ENCODE data around the gene PDXP. TPM values are rescaled to one million over a fixed set of nuclear protein-coding genes. Genes with fewer than 3 reads are reported as not detected.

Gene PDXP
- total RNA-seq, 1 donor from 2014 or later: 22.4 TPM

GRCh38 chr22:37641561-37641949, 17.0 kb upstream of the PDXP start:
- Mint-ChIP-seq H3K4me3 (ENCODE audit: unreplicated experiment) (no peak overlapping the region), H3K9me3 (ENCODE audit: unreplicated experiment) (no peaks in the 10 kb centered on the region), H3K27ac (ENCODE audit: unreplicated experiment) (no peak overlapping the region), H3K36me3 (ENCODE audit: low read depth, unreplicated experiment) (peaks cover 4% of the 10 kb centered on the region), H3K27me3 (ENCODE audit: low read depth, unreplicated experiment) (no peaks in the 10 kb centered on the region), H3K4me1 (ENCODE audit: low read depth, unreplicated experiment) (peaks cover 18% of the 10 kb centered on the region)
- DNase-seq (ENCODE audit: low read depth) (no peak), FAIRE-seq (no peak)
- Histone ChIP-seq H3K27ac (ENCODE audit: low read depth, low read length) (no peak overlapping the region), H4K20me1 (ENCODE audit: insufficient read depth, low read length) (peaks cover 10% of the 10 kb centered on the region), H3K9ac (ENCODE audit: low read length) (no peak overlapping the region), H3K4me3 (ENCODE audit: insufficient read depth, low read depth, low read length) (no peak overlapping the region), H3K79me2 (ENCODE audit: insufficient read depth, low read length) (peaks cover 4% of the 10 kb centered on the region), H3K36me3 (ENCODE audit: insufficient read depth, low read length) (no peaks in the 10 kb centered on the region), H3K9me3 (ENCODE audit: insufficient read depth, low read depth, low read length) (no peaks in the 10 kb centered on the region), H3K27me3 (ENCODE audit: insufficient read depth, low read length) (no peaks in the 10 kb centered on the region), H3K4me2 (ENCODE audit: low read length) (no peak overlapping the region), H2AFZ (ENCODE audit: low read depth, low read length) (no peak overlapping the region), H3K4me1 (ENCODE audit: insufficient read depth, low read length) (peaks cover 20% of the 10 kb centered on the region)
- TF ChIP-seq CTCF (IDR thresholded peaks at IDR 0.05; ENCODE audit: insufficient read depth, low read depth, low read length) (no peak), EZH2 (IDR thresholded peaks at IDR 0.05; ENCODE audit: insufficient read depth, low read length) (no peak)

GRCh38 chr22:37643225-37643847, 15.2 kb upstream of the PDXP start:
- FAIRE-seq: no peak
- Histone ChIP-seq H4K20me1 (ENCODE audit: insufficient read depth, low read length) (peaks cover 10% of the 10 kb centered on the region), H3K9ac (ENCODE audit: low read length) (no peak overlapping the region), H3K36me3 (ENCODE audit: insufficient read depth, low read length) (no peaks in the 10 kb centered on the region), H2AFZ (ENCODE audit: low read depth, low read length) (no peak overlapping the region), H3K4me3 (ENCODE audit: insufficient read depth, low read depth, low read length) (no peak overlapping the region), H3K9me3 (ENCODE audit: insufficient read depth, low read depth, low read length) (no peaks in the 10 kb centered on the region), H3K27ac (ENCODE audit: low read depth, low read length) (no peak overlapping the region), H3K4me2 (ENCODE audit: low read length) (no peak overlapping the region), H3K79me2 (ENCODE audit: insufficient read depth, low read length) (peaks cover 4% of the 10 kb centered on the region), H3K27me3 (ENCODE audit: insufficient read depth, low read length) (no peaks in the 10 kb centered on the region), H3K4me1 (ENCODE audit: insufficient read depth, low read length) (peaks cover 12% of the 10 kb centered on the region)
- H3K4me3 Mint-ChIP-seq (ENCODE audit: unreplicated experiment): no peak overlapping the region
- no peaks in the 10 kb centered on the region for H3K27me3 Mint-ChIP-seq (ENCODE audit: low read depth, unreplicated experiment)
- H3K4me1 Mint-ChIP-seq (ENCODE audit: low read depth, unreplicated experiment): peaks cover 7% of the 10 kb centered on the region
- H3K27ac Mint-ChIP-seq (ENCODE audit: unreplicated experiment): peak overlapping the region; percentile 19
- H3K36me3 Mint-ChIP-seq (ENCODE audit: low read depth, unreplicated experiment): peaks cover 4% of the 10 kb centered on the region
- DNase-seq (ENCODE audit: low read depth): no peak
- H3K9me3 Mint-ChIP-seq (ENCODE audit: unreplicated experiment): no peaks in the 10 kb centered on the region
- TF ChIP-seq EZH2 (IDR thresholded peaks at IDR 0.05; ENCODE audit: insufficient read depth, low read length) (no peak), CTCF (IDR thresholded peaks at IDR 0.05; ENCODE audit: insufficient read depth, low read depth, low read length) (peak; percentile 87)

DNA sequence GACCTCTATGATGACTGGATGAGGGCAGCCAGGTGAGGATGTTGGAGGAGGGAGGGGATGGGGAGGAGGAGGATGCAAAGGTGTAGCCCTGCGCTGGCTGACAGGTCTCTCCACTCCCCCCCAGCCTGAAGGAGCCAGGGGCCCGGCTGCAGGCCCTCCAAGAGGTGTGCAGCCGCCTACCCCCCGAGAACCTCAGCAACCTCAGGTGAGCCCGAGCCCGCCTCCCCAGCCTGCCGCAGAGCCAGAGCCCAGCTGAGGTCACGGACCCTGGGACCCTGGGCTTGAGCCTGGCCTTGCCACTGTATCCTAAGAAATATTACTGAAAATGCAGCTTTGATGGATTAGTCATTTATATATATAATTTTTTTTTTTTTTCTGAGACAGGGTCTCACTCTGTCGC, 11.2 kb upstream of the PDXP start:
- Histone ChIP-seq H3K27me3 (ENCODE audit: insufficient read depth, low read length) (no peaks in the 10 kb centered on the region), H3K4me2 (ENCODE audit: low read length) (no peak overlapping the region), H3K79me2 (ENCODE audit: insufficient read depth, low read length) (no peaks in the 10 kb centered on the region), H3K9ac (ENCODE audit: low read length) (no peak overlapping the region), H3K27ac (ENCODE audit: low read depth, low read length) (no peak overlapping the region), H3K9me3 (ENCODE audit: insufficient read depth, low read depth, low read length) (no peaks in the 10 kb centered on the region), H2AFZ (ENCODE audit: low read depth, low read length) (no peak overlapping the region), H3K36me3 (ENCODE audit: insufficient read depth, low read length) (peaks cover 6% of the 10 kb centered on the region), H3K4me3 (ENCODE audit: insufficient read depth, low read depth, low read length) (no peak overlapping the region), H4K20me1 (ENCODE audit: insufficient read depth, low read length) (peaks cover 6% of the 10 kb centered on the region), H3K4me1 (ENCODE audit: insufficient read depth, low read length) (no peaks in the 10 kb centered on the region)
- no peak for DNase-seq (ENCODE audit: low read depth)
- Mint-ChIP-seq H3K27me3 (ENCODE audit: low read depth, unreplicated experiment) (no peaks in the 10 kb centered on the region), H3K36me3 (ENCODE audit: low read depth, unreplicated experiment) (peaks cover 16% of the 10 kb centered on the region), H3K27ac (ENCODE audit: unreplicated experiment) (no peak overlapping the region), H3K4me3 (ENCODE audit: unreplicated experiment) (no peak overlapping the region), H3K9me3 (ENCODE audit: unreplicated experiment) (no peaks in the 10 kb centered on the region), H3K4me1 (ENCODE audit: low read depth, unreplicated experiment) (peaks cover 5% of the 10 kb centered on the region)
- TF ChIP-seq EZH2 (IDR thresholded peaks at IDR 0.05; ENCODE audit: insufficient read depth, low read length) (no peak), CTCF (IDR thresholded peaks at IDR 0.05; ENCODE audit: insufficient read depth, low read depth, low read length) (no peak)
- FAIRE-seq: no peak
